ENCODE data around the gene LAMTOR3.

LAMTOR3 gene

DNA sequence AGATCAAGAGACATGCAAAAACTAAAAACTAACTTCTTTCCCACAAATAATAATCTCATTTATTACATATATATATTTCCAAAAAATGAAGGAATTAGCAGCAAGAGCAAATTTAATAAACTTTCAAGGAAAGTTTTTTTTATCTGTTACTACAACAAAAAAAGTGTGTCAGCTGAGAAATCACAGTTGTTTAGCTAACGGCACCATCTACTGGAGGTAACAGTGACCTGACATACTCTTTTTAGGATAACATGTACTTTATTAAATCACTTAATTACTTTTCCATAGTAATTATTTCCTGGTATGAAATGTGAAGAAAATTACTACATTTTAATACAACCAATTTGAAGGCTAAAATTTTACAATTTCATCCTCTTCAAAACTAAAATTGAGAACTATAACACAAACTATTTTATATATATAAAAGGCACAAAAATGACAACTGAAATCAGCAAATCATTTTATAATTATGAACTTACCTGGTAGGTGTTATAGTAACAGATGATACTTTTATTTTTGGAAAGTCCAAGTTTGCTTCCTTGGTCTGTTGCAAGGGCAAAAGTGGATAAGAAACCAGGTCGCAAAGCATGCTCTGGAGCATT, 9.1 kb downstream of the LAMTOR3 start:
- Histone ChIP-seq H3K79me2 (ENCODE audit: insufficient read depth, low read length) (peaks cover 9% of the 10 kb centered on the region), H3K9ac (ENCODE audit: low read depth, low read length, poor library complexity, severe bottlenecking) (no peak overlapping the region), H3K27me3 (ENCODE audit: insufficient read depth, low read length, poor library complexity, severe bottlenecking) (no peaks in the 10 kb centered on the region), H3K36me3 (ENCODE audit: insufficient read depth, low read length) (peaks cover 31% of the 10 kb centered on the region; the same call in 1 of the 2 replicates), H3K9me2 (replicated peaks; ENCODE audit: low read depth, low read length) (no peaks in the 10 kb centered on the region), H3K4me1 (ENCODE audit: insufficient read depth, low read length, poor library complexity, severe bottlenecking) (peaks cover 9% of the 10 kb centered on the region), H3F3A (ENCODE audit: low read depth) (no peaks in the 10 kb centered on the region), H3K4me3 (ENCODE audit: low read length, poor library complexity, severe bottlenecking) (no peak overlapping the region), H4K20me1 (ENCODE audit: insufficient read depth, low read length, poor library complexity, severe bottlenecking) (peaks cover 4% of the 10 kb centered on the region), H3K4me2 (ENCODE audit: low read depth, low read length, poor library complexity, severe bottlenecking) (no peak overlapping the region), H3K9me3 (ENCODE audit: insufficient read depth, low read depth, low read length) (no peaks in the 10 kb centered on the region), H2AFZ (ENCODE audit: low read length) (no peak overlapping the region)
- TF ChIP-seq, protein P1, sequence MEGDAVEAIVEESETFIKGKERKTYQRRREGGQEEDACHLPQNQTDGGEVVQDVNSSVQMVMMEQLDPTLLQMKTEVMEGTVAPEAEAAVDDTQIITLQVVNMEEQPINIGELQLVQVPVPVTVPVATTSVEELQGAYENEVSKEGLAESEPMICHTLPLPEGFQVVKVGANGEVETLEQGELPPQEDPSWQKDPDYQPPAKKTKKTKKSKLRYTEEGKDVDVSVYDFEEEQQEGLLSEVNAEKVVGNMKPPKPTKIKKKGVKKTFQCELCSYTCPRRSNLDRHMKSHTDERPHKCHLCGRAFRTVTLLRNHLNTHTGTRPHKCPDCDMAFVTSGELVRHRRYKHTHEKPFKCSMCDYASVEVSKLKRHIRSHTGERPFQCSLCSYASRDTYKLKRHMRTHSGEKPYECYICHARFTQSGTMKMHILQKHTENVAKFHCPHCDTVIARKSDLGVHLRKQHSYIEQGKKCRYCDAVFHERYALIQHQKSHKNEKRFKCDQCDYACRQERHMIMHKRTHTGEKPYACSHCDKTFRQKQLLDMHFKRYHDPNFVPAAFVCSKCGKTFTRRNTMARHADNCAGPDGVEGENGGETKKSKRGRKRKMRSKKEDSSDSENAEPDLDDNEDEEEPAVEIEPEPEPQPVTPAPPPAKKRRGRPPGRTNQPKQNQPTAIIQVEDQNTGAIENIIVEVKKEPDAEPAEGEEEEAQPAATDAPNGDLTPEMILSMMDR (conservative IDR thresholded peaks at IDR 0.05; ENCODE audit: low read length), result peak; percentile 73
- no peak for TF ChIP-seq EZH2phosphoT487 (IDR thresholded peaks at IDR 0.05; ENCODE audit: borderline replicate concordance)

DNA sequence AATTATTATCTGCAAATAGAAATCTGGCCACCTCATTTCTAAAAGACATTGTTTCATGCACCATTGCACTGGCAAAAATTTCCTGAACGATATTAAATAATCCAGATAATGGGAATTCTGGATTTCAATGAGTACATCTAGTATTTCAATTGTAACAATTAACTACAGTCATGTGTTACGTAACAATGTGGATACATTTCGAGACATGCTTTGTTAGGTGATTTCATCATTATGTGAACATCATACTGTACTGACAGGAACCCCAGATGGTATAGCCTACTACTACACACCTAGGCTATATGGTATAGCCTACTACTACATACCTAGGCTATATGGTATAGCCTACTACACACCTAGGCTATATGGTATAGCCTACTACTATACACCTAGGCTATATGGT, 14.8 kb downstream of the LAMTOR3 start:
- H3K4me1 ChIP-seq (ENCODE audit: insufficient read depth, low read length, poor library complexity, severe bottlenecking), result no peaks in the 10 kb centered on the region

DNA sequence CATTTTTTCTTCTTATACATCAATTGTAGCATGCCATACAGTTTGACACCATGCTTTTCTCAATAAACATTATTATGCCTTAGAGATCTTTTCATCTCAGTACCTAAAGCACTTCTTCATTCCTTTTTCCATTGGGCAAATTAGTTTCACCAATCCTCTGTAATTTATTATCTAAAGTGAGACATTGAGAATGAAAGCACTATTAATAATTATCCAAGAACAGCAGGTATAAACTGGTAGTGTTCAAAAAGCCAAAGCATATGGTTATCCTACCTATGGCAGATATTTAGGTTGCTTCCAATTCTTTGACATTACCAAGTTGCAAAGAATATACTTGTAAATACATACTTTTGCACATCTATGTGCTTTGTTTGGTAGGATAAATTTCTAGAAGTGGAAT, 15.6 kb downstream of the LAMTOR3 start:
- Histone ChIP-seq H3K4me3 (ENCODE audit: low read length, poor library complexity, severe bottlenecking) (no peak overlapping the region), H2AFZ (ENCODE audit: low read length) (no peak overlapping the region), H3K4me1 (ENCODE audit: insufficient read depth, low read length, poor library complexity, severe bottlenecking) (no peaks in the 10 kb centered on the region), H3K9me3 (ENCODE audit: insufficient read depth, low read depth, low read length) (no peaks in the 10 kb centered on the region), H3K27me3 (ENCODE audit: insufficient read depth, low read length, poor library complexity, severe bottlenecking) (no peaks in the 10 kb centered on the region), H3K9me2 (replicated peaks; ENCODE audit: low read depth, low read length) (no peaks in the 10 kb centered on the region), H3K79me2 (ENCODE audit: insufficient read depth, low read length) (no peaks in the 10 kb centered on the region), H3F3A (ENCODE audit: low read depth) (no peaks in the 10 kb centered on the region), H4K20me1 (ENCODE audit: insufficient read depth, low read length, poor library complexity, severe bottlenecking) (no peaks in the 10 kb centered on the region), H3K9ac (ENCODE audit: low read depth, low read length, poor library complexity, severe bottlenecking) (no peak overlapping the region), H3K4me2 (ENCODE audit: low read depth, low read length, poor library complexity, severe bottlenecking) (no peak overlapping the region), H3K36me3 (ENCODE audit: insufficient read depth, low read length) (peaks cover 34% of the 10 kb centered on the region; the same call in 1 of the 2 replicates)
- TF ChIP-seq EZH2phosphoT487 (IDR thresholded peaks at IDR 0.05; ENCODE audit: borderline replicate concordance), result no peak
- TF ChIP-seq, protein P1 (conservative IDR thresholded peaks at IDR 0.05; ENCODE audit: low read length), result no peak

More for the DNA sequence above, 14.8 kb downstream of the LAMTOR3 start:
- H2AFZ ChIP-seq (ENCODE audit: low read length), result no peak overlapping the region
- H3F3A ChIP-seq (ENCODE audit: low read depth), result no peaks in the 10 kb centered on the region
- no peaks in the 10 kb centered on the region for H3K27me3 ChIP-seq (ENCODE audit: insufficient read depth, low read length, poor library complexity, severe bottlenecking)
- no peaks in the 10 kb centered on the region for H4K20me1 ChIP-seq (ENCODE audit: insufficient read depth, low read length, poor library complexity, severe bottlenecking)
- H3K4me3 ChIP-seq (ENCODE audit: low read length, poor library complexity, severe bottlenecking), result no peak overlapping the region
- H3K9ac ChIP-seq (ENCODE audit: low read depth, low read length, poor library complexity, severe bottlenecking), result no peak overlapping the region
- H3K36me3 ChIP-seq (ENCODE audit: insufficient read depth, low read length), result peaks cover 41% of the 10 kb centered on the region; the same call in 1 of the 2 replicates
- H3K79me2 ChIP-seq (ENCODE audit: insufficient read depth, low read length), result no peaks in the 10 kb centered on the region
- no peak overlapping the region for H3K4me2 ChIP-seq (ENCODE audit: low read depth, low read length, poor library complexity, severe bottlenecking)
- TF ChIP-seq EZH2phosphoT487 (IDR thresholded peaks at IDR 0.05; ENCODE audit: borderline replicate concordance), result no peak
- TF ChIP-seq, protein P1 (conservative IDR thresholded peaks at IDR 0.05; ENCODE audit: low read length), result no peak
- no peaks in the 10 kb centered on the region for H3K9me3 ChIP-seq (ENCODE audit: insufficient read depth, low read depth, low read length)
- no peaks in the 10 kb centered on the region for H3K9me2 ChIP-seq (replicated peaks; ENCODE audit: low read depth, low read length)
